Adrenal gland (tissue), 5 donors: Measurements from ENCODE around the gene ATXN1L.

Source experiments
- POLR2A ChIP-seq, 2 donors: fragments of 450-650 bp; IDR thresholded peaks; one replicate each; pipeline ENCODE4 v1.6.1; 2017; ENCODE audit warnings: antibody characterized with exemption in 2 of 2, mild to moderate bottlenecking in 2 of 2, moderate library complexity in 1 of 2
- TF ChIP-seq, protein P1 (sequence below), 6 experiments: fragments of 450-650 bp in 4 of 6; fragments of 200-600 bp in 2 of 6; sonication (generic) in 1 of 6; IDR thresholded peaks; 1 replicate in 5 of 6; 2 replicates in 1 of 6; pipeline versions ENCODE4 v1.5.1 to v1.8.0; 2016 to 2021; ENCODE audit warnings: antibody characterized with exemption in 6 of 6, mild to moderate bottlenecking in 2 of 6, moderate library complexity in 1 of 6
- donor health status: DM: no; HTN: no; CAD: no.

DNA sequence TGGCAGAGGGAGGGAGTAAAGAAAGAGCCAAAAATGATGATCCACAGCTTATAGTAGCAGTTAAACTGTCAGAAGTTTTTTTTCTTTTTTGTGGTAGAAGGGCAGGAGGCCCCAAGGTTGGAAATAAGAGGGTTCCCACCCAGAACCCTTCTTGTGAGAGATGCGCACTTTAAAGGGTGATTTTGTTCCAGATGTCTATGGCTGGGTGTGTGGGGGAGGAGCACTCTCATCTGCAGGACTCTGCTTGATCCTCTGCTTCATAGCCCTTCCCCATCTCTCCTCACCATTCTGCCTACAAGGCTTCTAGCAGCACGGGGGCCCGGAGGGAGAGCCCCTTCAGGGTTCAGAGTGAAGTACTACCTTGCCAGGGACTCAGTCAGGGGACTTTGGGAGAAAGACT lies 6.4 kb downstream of the ATXN1L start:
- TF ChIP-seq, protein P1, sequence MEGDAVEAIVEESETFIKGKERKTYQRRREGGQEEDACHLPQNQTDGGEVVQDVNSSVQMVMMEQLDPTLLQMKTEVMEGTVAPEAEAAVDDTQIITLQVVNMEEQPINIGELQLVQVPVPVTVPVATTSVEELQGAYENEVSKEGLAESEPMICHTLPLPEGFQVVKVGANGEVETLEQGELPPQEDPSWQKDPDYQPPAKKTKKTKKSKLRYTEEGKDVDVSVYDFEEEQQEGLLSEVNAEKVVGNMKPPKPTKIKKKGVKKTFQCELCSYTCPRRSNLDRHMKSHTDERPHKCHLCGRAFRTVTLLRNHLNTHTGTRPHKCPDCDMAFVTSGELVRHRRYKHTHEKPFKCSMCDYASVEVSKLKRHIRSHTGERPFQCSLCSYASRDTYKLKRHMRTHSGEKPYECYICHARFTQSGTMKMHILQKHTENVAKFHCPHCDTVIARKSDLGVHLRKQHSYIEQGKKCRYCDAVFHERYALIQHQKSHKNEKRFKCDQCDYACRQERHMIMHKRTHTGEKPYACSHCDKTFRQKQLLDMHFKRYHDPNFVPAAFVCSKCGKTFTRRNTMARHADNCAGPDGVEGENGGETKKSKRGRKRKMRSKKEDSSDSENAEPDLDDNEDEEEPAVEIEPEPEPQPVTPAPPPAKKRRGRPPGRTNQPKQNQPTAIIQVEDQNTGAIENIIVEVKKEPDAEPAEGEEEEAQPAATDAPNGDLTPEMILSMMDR (IDR thresholded peaks at IDR 0.05): no peak
- TF ChIP-seq POLR2A (IDR thresholded peaks at IDR 0.05): no peak
